ENCODE results near the gene CD80.
"Not testable (repeated sequence)": the region's sequence is repeated elsewhere in the genome, so short reads cannot be mapped to it uniquely, and the experiment has no call there.

CD80 gene

GRCh38 chr3:119571230-119571629, 11.8 kb upstream of the CD80 start:
- no peak for DNase-seq (ENCODE audit: low read depth)
- no peak for TF ChIP-seq CTCF (IDR thresholded peaks at IDR 0.05; ENCODE audit: insufficient read depth, low read depth, low read length, missing control alignments)
- H3K4me3 ChIP-seq (ENCODE audit: low read depth, low read length) = no peak overlapping the region

DNA sequence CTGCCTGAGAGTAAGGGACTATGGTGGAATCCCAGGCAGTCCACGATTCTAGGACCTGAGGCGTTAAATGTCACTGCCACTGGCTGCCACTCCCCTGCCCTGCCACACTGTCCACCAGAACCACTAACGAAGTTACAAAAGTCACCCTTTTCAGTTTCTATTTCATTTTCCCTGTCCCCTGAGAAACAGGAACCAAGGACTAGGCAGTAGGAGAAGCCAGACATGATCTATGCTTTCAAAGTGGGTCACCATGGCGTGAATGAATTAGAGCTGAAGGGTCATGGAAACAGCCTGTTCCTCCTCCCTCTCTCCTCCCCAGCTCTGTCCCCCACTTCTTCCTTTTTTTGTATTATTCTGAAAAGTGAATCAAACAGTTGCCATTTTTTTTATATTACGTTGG, 10.8 kb upstream of the CD80 start:
- no peak for DNase-seq (ENCODE audit: low read depth)
- TF ChIP-seq CTCF (IDR thresholded peaks at IDR 0.05; ENCODE audit: insufficient read depth, low read depth, low read length, missing control alignments) = no peak
- no peak overlapping the region for H3K4me3 ChIP-seq (ENCODE audit: low read depth, low read length)

- no peak for TF ChIP-seq CTCF (IDR thresholded peaks at IDR 0.05; ENCODE audit: insufficient read depth, low read depth, low read length, missing control alignments)
- no peak for DNase-seq (ENCODE audit: low read depth)
- H3K4me3 ChIP-seq (ENCODE audit: low read depth, low read length) = no peak overlapping the region
Measured at GRCh38 chr3:119569156-119569555, 9.7 kb upstream of the CD80 start.

DNA sequence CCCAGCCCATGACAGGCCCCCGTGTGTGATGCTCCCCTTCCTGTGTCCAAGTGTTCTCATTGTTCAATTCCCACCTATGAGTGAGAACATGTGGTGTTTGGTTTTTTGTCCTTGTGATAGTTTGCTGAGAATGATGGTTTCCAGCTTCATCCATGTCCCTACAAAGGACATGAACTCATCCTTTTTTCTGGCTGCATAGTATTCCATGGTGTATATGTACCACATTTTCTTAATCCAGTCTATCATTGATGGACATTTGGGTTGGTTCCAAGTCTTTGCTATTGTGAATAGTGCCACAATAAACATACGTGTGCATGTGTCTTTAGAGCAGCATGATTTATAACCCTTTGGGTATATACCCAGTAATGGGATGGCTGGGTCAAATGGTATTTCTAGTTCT, 3.9 kb upstream of the CD80 start:
- DNase-seq (ENCODE audit: low read depth); H3K4me3 ChIP-seq (ENCODE audit: low read depth, low read length): not testable (repeated sequence)

DNA sequence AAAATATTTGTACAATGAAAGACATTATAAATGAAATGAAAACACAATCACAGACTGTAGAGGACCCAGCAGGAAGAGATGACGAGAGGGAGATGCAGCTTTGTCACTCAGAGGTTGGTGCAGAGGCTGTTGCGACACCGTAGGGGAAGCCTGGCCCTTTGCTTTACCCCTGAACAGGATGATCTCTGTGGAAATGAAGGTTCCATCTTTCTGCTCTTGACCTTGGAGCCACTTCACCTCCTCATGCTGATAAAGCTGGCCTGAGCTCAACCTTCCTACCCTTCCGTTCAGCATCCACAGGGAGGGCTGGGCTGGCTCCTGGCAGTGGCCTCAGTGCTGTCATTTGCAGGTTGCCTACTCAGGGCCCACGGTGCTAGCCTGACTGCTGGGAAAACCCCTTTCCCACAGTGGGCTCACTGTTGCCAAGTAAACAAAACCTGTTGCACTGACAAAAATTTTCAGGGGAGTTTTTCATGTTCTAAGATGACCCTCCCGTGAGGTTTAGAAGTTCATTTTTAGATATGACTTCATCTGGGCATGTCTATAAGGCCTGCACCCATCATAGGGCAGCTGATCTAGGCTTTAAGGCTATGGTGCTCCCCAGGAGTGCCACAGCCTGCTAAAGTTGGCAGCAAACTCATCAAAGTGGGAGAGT, 3.0 kb upstream of the CD80 start:
- H3K4me3 ChIP-seq (ENCODE audit: low read depth, low read length) = peak overlapping the region; percentile 96
- TF ChIP-seq CTCF (IDR thresholded peaks at IDR 0.05; ENCODE audit: insufficient read depth, low read depth, low read length, missing control alignments) = no peak
- peak; percentile 95 for DNase-seq (ENCODE audit: low read depth)

- peak; percentile 52 for DNase-seq (ENCODE audit: low read depth)
- peak overlapping the region; percentile 96 for H3K4me3 ChIP-seq (ENCODE audit: low read depth, low read length)
- no peak for TF ChIP-seq CTCF (IDR thresholded peaks at IDR 0.05; ENCODE audit: insufficient read depth, low read depth, low read length, missing control alignments)
Measured at GRCh38 chr3:119560160-119560559, 746 bp upstream of the CD80 start.

GRCh38 chr3:119558626-119559317, 642 bp downstream of the CD80 start:
- no peak for TF ChIP-seq CTCF (IDR thresholded peaks at IDR 0.05; ENCODE audit: insufficient read depth, low read depth, low read length, missing control alignments)
- H3K4me3 ChIP-seq (ENCODE audit: low read depth, low read length) = peak overlapping the region; percentile 96
- no peak for DNase-seq (ENCODE audit: low read depth)
